ENCODE results near the gene HMX3.

The HMX3 gene

DNA sequence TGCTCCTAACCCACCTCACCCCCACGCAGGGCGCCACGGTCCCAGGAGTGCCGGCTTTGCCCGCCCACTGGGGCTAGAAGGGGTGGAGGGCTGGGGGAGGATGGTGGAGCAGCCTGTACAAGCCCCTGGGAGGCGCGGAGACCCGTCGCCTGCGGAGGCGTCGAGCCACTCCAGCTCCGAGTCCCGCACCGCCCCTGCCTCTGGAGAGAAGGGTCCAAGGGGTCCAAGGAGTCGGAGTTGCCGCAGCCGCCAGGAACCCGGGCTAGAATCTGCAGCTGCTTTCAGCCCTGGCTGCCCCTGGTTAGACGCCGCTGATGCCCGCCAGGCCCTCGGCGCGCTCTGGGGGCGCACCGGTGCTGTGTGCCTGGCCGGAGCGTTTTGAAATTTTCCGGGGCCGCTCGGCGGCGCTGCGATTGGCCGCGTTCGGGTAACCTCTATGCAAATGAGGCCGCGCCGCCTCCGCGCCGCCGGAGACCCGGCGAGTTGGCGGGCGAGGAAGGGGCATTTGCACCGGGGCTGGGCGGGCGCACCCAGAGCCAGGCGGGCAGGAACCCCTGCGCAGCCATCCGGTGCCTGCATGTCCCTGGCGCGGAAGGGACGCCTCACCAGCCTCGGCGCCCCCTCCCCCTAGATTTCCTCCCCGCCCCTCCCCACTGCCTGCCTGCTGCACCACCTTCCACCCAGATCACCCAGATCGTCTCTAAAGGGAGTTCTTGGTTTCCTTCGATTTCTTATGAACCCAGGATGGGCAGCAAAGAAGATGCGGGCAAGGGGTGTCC, 12.1 kb downstream of the HMX3 start, which contains the start of gene HMX2:
TSS of gene HMX2 (plus strand) at position 502 of the 779 bp plus-strand sequence. CDS start at position 745, 243 bp downstream.
- no peak for DNase-seq (ENCODE audit: low read depth, low spot score)

DNA sequence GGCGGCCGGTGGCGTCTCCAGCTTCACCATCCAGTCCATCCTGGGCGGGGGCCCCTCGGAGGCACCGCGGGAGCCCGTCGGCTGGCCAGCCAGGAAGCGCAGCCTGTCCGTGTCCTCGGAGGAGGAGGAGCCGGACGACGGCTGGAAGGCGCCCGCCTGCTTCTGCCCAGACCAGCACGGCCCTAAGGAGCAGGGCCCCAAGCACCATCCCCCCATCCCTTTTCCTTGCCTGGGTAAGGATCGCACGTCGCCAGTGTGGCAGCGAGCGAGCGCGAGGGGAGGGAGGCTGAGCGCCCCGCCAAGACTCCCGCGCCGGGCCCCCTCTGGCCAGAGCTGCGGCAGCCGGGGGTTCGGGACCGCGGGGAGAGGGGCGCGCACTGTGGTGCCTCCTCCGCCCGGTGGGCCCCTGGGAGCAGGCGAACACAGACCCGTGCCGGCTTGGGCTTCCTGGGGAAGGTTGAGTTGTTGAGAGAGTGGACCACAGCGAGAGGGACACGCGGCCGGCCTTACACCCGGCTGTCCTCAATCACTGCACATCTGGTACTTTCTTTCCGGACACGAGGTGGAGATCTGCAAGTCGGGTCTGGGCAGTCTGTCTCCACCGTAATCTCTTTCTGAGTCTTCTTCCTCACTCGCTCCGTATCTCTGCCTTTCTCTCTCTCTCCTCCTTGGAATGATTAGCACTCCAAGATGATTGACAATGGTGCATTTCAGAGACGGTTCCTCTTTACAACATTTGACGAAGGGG, 12.8 kb downstream of the HMX3 start:
- DNase-seq (ENCODE audit: low read depth, low spot score) = no peak

DNA sequence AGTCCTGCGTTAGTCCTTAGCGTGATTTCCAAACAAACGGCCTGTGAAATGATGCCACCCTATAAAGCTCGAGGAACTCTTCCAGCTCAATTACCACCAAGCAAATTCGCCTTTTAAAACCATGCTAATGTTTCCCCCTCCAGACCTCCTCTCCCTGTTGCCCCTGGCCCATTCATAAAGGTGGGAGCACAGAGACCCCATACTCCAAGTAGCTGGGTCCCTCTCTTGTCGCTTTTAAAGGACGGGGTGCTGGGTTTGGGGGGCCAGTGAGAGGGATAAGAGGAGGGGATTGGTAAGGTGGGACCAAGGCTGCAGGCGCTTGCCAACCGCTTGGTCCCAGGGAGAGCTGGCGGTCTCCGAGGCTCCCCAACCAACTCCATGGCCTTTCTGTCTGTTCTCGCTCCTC, 13.4 kb downstream of the HMX3 start:
- no peak for DNase-seq (ENCODE audit: low read depth, low spot score)

DNA sequence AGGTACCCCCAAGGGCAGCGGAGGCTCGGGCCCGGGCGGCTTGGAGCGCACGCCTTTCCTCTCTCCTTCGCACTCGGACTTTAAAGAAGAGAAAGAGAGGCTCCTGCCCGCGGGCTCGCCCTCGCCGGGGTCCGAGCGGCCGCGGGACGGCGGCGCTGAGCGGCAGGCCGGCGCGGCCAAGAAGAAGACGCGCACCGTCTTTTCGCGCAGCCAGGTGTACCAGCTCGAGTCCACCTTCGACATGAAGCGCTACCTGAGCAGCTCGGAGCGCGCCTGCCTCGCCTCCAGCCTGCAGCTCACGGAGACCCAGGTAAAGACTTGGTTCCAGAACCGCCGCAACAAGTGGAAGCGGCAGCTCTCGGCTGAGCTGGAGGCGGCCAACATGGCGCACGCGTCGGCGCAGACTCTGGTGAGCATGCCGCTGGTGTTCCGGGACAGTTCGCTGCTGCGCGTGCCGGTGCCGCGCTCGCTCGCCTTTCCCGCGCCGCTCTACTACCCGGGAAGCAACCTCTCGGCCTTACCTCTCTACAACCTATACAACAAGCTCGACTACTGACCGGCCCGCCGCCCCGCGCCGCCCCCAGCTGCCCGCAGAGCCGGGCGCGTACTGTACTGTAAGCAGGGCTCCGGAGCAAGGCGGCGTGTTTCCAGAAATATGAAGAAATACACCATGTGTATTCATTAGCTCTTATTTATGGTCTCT, 13.9 kb downstream of the HMX3 start:
- DNase-seq (ENCODE audit: low read depth, low spot score) = no peak

DNA sequence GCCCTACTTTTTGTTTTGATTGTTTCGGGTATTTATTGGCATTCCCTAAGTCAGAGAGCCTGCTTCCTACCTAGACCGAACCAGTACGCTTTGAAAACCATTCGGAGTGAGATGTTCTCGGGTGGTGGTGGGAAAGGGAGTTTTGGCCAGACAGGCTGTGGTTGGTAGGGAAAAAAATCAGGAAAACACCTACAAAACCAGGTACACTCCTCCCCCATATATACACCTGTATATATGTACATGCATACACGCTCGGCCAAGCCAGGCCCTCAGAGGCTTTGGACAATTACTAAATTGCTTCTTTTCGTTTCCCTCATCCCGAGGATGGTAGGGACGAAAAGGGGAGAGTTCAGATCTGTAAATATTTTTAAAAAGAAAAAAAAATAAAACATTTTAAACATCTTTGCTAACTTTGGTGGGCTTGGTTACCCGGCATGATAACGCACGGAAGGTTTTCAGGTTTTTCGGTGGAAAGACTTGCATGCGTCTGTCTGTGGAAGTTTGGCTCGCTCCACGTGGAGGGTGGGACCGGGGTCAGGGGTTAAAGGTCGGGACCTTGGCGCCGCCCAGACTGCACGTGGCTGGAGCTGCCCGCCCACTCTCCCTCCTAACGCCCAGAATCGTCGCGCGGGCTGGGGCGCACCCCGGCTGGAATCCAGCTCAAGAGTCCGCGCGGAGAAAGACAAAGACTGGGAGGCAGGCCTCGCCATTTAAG, 14.7 kb downstream of the HMX3 start:
- no peak for DNase-seq (ENCODE audit: low read depth, low spot score)

DNA sequence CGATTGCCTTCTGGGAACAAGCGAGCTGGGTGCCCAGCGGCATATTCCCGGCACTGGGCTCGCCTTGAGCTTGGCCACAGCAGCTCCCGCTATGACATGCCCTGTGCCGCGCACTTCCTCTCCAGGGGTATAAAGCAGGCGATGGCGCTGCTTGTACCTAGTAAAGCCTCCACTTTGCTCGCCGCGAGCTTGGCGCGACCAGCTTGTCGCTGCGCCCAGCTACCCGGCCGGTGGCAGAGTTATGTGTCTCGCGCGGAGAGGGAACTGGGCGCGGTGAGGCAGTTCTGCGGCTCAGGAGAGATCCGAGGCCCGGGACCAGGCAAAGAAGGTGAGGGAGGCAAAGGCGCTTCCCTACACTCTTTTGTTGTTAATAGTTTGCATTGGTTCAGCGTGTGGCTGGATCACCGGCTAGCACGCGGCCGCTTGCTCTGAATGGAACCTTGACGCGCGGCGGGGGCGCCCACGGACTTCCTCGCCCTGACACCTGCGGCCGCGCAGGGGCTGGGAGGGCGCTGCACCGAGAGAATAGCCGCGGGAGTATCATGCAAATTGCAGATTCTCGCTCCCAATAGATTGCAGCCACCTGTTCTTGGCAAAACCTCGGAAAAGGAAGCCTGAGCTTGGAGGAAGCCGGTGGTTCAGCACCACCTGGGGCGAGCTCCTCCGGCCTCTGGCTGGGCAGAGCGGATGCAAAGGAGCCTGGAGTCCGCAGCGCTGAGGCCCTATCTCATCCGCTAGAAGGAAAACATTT, 15.4 kb downstream of the HMX3 start:
- DNase-seq (ENCODE audit: low read depth, low spot score) = no peak

DNA sequence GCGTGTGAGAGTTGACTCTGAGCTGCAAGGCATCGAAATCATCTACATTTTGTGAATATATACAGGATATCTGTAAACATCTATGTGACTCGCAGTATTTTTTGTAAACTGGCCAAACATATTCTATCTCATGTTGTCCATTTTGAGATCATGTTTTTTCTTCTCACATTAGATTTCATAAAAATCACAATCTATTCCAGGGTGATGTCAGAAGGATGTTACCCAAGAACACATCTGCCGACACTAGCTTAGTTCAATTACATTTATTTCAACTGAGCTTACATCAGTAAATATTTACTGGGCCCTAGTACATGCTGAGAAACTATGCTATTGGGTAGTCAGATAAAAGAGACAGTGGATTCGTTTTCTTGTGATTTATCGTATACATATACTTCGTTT, 16.0 kb downstream of the HMX3 start:
- DNase-seq (ENCODE audit: low read depth, low spot score) = no peak

DNA sequence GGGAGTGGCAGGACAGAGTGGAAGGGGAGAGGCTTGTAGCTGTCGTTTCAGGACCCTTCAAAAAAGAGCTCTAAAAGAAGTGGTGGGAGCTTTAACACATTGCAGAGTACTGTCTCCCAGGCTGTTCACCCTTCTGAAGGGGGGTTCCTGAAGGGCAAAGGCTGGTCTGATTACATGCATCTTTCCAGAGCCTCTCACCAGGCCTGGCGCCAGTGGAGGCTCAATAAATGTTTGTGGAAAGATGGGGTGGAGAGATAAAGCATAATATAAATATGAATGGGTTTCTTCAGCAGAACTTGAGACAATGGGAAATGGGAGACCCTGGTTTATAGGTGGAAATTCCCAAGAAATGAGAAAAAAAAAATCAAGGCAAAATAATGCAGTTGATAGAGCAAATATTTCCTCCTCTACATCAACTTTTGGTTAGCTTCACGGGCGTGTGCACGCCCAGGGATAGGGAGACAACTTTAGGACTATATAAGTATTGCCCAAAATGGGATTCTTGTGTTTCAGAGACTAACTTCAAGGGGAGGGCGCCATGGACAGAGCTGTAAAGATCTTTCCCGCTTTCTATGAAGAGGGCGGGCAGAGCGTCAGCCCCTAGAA, 17.8 kb downstream of the HMX3 start:
- no peak for DNase-seq (ENCODE audit: low read depth, low spot score)

DNA sequence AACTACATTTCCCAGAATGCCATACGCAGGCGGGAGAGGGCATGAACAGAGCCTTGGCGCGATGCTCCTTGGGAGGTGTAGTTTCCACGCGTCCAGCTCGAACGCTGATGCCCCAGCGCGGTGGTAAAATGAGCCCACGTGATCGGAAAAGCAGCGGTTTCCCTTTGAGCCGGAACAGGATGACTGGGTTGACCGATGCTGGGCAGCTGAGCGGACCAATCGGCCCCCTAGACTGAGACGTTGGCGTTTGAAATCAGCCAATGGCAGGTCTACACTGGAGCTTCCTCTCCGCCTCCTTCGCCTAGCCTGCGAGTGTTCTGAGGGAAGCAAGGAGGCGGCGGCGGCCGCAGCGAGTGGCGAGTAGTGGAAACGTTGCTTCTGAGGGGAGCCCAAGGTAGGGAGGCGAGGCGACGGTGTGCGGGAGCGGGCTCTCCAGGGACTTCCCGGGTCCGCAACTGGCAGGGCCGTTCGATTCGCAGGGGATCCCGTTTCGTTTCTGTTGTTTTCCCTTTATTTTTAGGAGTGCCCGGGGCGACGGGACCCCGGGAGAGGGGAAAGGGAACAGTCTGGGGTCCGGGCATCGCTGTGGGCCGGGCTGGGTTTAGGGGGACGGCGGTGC, 18.4 kb downstream of the HMX3 start, which contains the start of gene BUB3:
TSS of gene BUB3 (plus strand) at position 311 of the 619 bp plus-strand sequence. CDS start 516 bp downstream, outside the sequence.
- DNase-seq (ENCODE audit: low read depth, low spot score) = peak; percentile 87

DNA sequence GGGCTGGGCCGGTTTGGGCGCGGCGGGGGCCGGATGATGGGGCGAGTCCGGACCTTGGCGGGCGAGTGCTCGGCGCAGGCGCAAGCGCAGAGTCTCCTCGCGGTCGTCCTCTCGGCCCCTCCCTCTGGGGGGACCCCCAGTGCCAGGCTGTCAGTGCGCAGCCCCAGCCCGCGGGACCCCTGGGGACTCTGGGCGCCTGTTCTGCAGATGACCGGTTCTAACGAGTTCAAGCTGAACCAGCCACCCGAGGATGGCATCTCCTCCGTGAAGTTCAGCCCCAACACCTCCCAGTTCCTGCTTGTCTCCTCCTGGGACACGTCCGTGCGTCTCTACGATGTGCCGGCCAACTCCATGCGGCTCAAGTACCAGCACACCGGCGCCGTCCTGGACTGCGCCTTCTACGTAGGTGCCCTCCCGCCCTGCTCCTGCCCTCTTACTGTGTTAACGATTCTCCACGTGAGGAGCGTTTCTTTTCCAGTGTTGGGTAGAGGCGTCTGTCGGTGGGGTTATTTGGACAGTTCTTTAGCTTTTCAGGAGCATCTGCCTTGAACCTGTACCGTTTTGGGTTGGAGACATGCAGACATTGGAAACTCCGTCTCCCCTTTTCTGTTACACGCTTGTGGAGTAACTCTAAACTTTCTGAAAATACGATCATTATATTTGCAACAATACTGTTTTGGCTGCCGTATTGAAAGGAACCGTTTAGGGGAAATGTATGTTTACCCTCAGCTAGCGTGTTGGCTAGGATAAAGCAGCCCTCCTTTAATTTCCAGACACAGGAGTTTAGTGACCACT, 19.1 kb downstream of the HMX3 start:
- DNase-seq (ENCODE audit: low read depth, low spot score) = no peak

DNA sequence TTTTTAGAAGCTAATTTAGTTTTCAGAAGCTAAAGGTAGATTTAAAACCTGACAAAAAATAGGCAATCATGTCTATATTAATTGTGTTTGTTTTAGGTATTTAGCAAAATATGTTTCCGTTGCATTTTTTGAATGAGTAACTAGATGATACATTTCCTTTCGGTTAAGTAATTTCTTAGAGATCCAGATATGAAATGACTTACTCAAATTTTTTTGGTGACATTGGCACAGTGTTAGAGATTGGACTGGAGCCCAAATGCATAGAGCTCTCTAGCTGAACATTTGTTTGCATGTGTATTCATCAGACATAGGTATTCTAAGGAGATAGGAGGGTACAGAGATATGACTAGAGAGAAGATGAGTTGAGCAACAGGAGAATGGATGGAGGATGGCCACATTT, 20.3 kb downstream of the HMX3 start:
- no peak for DNase-seq (ENCODE audit: low read depth, low spot score)

DNA sequence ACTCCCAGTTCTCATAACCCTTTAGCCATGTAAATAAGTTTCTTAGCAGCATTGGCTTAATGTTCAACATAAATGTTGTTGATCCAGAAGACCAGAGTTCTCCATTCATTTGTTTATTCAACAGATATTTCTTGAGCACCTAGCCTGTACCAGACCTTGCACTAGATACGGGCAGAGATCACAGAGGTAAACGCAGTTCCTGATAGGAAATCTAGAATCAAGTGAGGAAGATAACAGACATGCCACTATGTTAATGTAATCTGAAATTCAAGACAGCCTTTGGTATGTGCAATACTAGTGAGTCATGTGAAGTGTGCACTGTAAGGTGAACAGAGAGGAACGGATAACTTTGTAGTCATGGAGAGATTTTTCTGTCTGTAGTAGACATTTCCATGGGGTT, 21.4 kb downstream of the HMX3 start:
- no peak for DNase-seq (ENCODE audit: low read depth, low spot score)

DNA sequence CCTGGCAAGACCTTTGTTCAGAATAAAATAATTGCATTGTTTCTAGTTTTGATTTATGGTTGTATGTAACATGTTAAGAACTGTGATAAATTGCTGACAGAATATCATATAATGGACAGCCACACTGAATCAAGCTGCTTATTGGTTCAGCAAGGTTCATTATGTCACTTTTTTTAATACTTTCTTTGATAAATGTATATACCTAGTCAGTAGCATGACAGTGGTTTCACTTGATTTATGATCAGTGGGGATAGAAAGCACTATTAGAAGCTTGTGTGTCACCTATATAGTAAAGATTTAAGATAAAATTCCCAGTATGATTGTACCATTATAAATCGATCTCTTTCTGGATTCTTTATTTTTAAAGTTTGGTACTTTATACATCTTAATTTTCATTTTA, 22.9 kb downstream of the HMX3 start:
- DNase-seq (ENCODE audit: low read depth, low spot score) = no peak

DNA sequence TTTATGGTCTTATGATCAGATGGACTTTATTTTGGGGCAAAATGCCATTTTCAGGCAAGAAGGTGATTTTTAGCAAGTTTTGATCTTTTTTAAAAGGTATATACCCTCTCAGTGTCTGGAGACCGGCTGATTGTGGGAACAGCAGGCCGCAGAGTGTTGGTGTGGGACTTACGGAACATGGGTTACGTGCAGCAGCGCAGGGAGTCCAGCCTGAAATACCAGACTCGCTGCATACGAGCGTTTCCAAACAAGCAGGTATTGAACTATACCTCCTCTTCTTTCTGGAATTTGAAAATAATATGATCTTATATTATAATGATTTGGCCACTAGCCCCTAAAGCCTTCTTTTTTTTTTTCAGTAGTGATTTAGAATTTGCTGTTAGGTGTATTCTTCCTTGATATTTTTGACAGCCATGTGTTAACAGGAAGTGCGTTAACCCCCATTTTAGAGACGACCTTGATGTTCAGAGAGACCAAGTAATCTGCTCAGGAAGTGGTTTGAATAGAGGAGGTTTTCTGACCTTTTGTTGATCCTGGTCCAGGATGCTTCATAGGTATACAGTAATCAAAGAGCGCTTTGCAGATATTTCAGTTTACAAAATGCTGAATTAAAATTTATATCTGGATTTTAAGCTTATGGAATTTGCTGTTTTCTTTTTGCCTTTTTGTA, 24.7 kb downstream of the HMX3 start:
- no peak for DNase-seq (ENCODE audit: low read depth, low spot score)

DNA sequence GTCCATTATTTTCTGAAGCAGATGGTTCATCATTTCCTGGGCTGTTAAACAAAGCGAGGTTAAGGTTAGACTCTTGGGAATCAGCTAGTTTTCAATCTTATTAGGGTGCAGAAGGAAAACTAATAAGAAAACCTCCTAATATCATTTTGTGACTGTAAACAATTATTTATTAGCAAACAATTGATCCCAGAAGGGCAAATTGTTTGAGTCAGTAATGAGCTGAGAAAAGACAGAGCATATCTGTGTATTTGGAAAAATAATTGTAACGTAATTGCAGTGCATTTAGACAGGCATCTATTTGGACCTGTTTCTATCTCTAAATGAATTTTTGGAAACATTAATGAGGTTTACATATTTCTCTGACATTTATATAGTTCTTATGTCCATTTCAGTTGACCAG, 28.5 kb downstream of the HMX3 start:
- DNase-seq (ENCODE audit: low read depth, low spot score) = no peak

DNA sequence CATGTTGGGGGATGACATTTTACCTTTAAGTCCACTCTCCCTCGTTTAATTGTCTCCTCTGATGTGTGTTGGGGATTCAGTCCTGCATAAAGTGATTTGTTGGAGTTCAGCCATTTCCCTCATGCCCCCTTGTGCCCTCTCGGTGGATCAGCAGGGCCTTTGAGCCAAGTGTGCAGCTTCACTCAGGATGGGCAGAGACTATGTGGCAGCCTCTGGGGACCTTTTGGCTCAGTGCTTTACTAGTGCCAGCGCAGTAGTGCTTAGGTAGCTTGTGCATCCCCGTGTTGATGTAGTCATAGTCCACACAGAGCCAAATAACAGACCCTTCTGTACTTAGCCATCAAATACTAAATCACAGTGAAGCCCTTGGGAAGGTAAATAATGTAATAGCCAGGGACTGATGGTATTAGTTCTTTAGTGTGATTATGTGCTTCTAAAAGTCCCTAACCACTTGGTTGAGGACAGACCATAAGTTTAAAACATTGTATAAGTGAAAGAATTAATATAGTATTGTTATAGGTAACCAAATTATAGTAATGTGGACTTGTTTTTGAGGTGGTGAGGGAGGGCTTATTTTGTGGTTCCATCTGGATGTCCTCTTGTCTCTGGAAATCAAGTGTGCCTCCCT, 29.8 kb downstream of the HMX3 start:
- no peak for DNase-seq (ENCODE audit: low read depth, low spot score)

DNA sequence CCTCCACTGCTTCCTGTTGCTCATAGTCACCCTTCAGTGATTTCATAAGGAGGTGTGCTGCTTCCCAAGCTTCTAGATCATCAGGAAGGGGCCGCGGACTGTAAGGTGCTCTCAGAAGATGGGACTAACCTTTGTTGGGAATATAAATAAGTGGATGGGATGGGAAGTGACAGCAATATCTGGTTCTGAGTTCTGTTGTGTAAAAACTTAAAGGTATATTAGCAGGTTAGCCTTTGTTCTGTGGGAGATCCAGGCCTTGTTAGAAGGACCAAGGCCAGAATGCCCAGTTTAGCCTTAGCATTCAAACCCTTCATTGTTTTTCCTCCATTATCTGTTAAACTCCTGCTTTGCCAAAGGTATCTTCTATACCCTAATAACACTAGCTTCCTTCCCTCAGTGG, 30.8 kb downstream of the HMX3 start:
- no peak for DNase-seq (ENCODE audit: low read depth, low spot score)

DNA sequence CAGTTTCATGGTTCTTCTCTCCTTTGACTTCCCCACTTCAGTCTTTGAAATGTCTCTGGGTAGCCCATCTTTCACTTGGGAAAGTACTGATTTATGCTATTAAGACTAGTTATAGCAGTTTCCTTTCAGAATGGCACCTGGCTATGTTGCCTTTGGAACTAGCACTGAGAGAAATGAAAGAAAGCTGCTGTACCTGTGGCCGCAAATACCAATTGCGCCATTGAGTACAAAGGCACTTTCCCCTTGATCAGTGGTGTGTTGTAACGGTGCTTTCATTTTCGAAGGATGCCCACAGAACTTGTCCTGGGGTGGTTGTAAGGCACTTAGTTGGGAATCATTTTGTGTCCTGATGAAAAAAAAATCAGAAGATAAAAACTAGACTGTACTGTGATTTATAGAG, 35.2 kb downstream of the HMX3 start:
- DNase-seq (ENCODE audit: low read depth, low spot score) = no peak
